NOMO-1 (cell line): ENCODE data around the gene CYP4A22.
"Not testable (repeated sequence)": the region's sequence is repeated elsewhere in the genome, so short reads cannot be mapped to it uniquely, and the experiment has no call there.

Source experiments
- DNase-seq, 2 experiments: peaks; one replicate each; lab custom pipeline; 2025; ENCODE audit not compliant: unreplicated experiment in 2 of 2; lab: John Stamatoyannopoulos, UW

CYP4A22 gene, protein sequence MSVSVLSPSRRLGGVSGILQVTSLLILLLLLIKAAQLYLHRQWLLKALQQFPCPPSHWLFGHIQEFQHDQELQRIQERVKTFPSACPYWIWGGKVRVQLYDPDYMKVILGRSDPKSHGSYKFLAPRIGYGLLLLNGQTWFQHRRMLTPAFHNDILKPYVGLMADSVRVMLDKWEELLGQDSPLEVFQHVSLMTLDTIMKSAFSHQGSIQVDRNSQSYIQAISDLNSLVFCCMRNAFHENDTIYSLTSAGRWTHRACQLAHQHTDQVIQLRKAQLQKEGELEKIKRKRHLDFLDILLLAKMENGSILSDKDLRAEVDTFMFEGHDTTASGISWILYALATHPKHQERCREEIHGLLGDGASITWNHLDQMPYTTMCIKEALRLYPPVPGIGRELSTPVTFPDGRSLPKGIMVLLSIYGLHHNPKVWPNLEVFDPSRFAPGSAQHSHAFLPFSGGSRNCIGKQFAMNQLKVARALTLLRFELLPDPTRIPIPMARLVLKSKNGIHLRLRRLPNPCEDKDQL

GRCh38 chr1:47137198-47137597 is at the start of gene CYP4A22:
Gene CYP4A22, plus strand, starts transcription at chr1:47137441. Its CDS starts 45 bp downstream, at chr1:47137486.
- DNase-seq = no peak

GRCh38 chr1:47089356-47089755 is 47.9 kb upstream of the CYP4A22 start:
- not testable (repeated sequence) for DNase-seq

GRCh38 chr1:47091476-47091875 is 45.8 kb upstream of the CYP4A22 start:
- not testable (repeated sequence) for DNase-seq

GRCh38 chr1:47104816-47105215 is 32.4 kb upstream of the CYP4A22 start:
- no peak for DNase-seq

GRCh38 chr1:47106792-47107191 is 30.4 kb upstream of the CYP4A22 start:
- DNase-seq = no peak

GRCh38 chr1:47107851-47108574 is 29.2 kb upstream of the CYP4A22 start:
- DNase-seq = not testable (repeated sequence)

- not testable (repeated sequence) for DNase-seq
Observed at GRCh38 chr1:47109482-47109881, 27.8 kb upstream of the CYP4A22 start.

DNA sequence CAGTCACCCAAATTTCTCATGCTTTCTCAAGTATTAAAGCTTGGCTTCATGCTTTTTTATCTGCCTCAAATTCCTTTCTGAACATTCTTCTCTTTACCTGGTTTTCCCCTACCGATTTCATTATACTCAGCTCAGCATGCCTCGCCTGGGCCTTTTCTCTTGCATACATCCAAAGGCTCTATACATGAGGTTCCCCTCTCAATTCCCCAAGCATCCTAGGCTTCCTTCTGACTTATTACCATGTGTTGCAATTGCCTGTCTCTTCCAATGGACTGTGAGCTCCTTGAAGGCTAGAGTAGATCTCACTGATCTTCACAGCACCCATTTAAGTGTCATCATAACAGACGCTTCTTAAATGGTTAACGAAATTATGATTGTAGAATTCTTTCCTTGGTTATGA is 24.1 kb upstream of the CYP4A22 start:
- no peak for DNase-seq

- DNase-seq = not testable (repeated sequence)
Observed at GRCh38 chr1:47121039-47121438, 16.2 kb upstream of the CYP4A22 start.

DNA sequence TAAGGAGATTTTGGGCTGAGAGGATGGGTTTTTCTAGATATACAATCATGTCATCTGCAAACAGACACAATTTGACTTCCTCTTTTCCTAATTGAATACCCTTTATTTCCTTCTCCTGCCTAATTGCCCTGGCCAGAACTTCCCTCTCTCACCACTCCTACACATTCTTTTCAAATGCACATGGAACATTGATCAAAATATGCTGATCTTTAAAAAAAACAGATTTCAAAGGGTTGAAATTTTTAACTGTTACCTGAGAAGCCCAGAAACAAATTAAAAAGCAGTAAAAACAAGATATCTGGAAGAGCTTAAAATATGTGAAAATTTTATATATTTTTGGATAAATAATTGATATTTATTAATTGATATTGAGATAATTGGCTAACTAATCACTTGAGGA is 12.4 kb upstream of the CYP4A22 start:
- not testable (repeated sequence) for DNase-seq

GRCh38 chr1:47126997-47127396 is 10.2 kb upstream of the CYP4A22 start:
- DNase-seq = not testable (repeated sequence)

DNA sequence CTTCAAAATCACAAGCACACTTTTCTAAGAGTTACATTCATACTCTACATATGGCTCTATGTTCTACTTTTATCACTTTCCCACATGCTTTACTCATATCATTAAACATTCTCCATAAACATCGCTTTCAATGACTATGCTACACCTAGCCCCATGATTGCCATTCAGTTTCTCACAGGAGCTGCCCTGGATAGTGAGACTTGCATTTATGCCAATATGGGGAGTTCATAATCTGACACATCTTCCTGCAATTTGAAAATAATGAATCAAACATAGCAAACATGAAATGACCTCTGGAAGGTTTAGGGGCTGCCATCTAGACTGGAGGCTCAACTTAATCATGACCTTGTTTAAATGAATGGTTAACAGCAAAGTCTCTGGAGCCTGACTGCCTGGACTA is 9.0 kb upstream of the CYP4A22 start:
- DNase-seq = no peak

- not testable (repeated sequence) for DNase-seq
Observed at GRCh38 chr1:47128854-47129253, 8.4 kb upstream of the CYP4A22 start.

DNA sequence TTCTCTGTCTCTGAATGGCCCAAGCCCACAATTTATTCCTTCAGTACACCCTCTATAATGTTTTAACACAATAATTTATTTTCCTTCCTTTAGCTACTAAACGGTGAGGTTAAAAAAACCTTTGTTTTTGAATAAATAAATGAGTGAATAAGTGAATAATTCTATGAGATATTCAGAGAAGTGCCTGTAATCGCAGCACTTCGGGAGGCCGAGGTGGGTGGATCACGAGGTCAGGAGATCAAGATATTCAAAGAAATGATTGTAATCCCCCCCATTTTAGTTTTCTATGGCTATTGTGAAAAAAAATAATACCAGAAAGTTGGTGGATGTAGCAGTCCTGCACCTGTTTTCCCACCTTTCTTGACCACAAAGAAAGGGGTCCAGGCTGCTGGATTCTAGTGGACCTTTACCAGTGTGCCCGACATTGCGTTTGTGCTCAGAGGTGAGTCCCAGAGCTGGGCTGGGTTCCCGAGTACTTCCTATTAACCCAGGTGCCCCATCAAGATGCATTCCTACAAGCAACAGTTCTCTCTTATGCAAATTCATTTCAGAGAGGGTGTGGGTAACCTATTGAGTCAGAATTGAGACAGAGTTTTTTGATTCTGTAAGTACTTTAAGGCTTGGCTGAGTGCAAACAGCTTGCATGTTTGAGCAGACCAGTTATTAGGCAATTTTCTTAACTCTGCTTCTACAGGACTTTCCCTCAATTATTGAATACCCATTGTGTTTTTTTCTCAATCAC is 7.6 kb upstream of the CYP4A22 start:
- DNase-seq = not testable (repeated sequence)

GRCh38 chr1:47132665-47133064 is 4.6 kb upstream of the CYP4A22 start:
- not testable (repeated sequence) for DNase-seq

- DNase-seq = no peak
Observed at GRCh38 chr1:47137925-47138615, 829 bp downstream of the CYP4A22 start.

DNA sequence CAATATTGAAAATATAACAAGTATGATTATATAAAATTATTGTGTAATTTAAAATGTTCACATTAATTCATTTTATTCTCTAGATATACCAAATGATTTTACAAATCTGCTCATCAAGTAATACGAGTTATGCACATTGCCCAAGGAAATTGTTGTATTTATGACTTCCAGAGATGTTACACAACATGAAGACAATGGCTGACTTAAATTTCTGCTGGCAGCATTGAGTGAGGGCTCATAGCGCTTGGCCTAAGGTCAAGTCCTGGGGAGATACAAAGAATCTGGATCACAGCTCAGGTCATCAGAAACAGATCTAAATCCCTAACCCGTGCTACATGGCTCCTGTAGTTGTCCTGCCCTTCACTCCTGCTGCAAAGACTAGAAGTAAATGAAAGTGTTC is 3.1 kb downstream of the CYP4A22 start:
- not testable (repeated sequence) for DNase-seq

DNA sequence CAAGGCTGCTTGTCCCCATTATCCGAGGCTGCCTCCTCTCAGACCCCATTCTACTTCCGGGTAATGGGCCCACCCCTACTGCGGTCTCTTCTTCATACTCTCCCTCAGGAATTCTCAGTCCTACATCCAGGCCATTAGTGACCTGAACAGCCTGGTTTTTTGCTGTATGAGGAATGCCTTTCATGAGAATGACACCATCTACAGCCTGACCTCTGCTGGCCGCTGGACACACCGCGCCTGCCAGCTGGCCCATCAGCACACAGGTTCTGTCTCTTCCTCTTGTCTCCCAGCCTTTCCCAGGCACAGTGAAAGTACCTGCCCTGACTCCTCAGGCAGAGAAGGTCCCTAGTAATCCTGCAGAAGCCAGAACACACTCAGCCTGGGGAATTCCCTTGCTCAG is 6.4 kb downstream of the CYP4A22 start:
- not testable (repeated sequence) for DNase-seq

GRCh38 chr1:47146495-47146894 is 9.3 kb downstream of the CYP4A22 start:
- not testable (repeated sequence) for DNase-seq

- no peak for DNase-seq
Observed at GRCh38 chr1:47147047-47147785, 10.0 kb downstream of the CYP4A22 start.
